ENCODE measurements around the gene UXT. TPM values are rescaled to one million over a fixed set of nuclear protein-coding genes. Genes with fewer than 3 reads are reported as not detected.

Gene UXT
- total and polyA plus RNA-seq, 9 of the 15 experiments (the other 6 are each of a cell fraction or from before 2014, with no cell fraction given), result 141 to 300 (median 204) TPM

- TF ChIP-seq, protein P1, sequence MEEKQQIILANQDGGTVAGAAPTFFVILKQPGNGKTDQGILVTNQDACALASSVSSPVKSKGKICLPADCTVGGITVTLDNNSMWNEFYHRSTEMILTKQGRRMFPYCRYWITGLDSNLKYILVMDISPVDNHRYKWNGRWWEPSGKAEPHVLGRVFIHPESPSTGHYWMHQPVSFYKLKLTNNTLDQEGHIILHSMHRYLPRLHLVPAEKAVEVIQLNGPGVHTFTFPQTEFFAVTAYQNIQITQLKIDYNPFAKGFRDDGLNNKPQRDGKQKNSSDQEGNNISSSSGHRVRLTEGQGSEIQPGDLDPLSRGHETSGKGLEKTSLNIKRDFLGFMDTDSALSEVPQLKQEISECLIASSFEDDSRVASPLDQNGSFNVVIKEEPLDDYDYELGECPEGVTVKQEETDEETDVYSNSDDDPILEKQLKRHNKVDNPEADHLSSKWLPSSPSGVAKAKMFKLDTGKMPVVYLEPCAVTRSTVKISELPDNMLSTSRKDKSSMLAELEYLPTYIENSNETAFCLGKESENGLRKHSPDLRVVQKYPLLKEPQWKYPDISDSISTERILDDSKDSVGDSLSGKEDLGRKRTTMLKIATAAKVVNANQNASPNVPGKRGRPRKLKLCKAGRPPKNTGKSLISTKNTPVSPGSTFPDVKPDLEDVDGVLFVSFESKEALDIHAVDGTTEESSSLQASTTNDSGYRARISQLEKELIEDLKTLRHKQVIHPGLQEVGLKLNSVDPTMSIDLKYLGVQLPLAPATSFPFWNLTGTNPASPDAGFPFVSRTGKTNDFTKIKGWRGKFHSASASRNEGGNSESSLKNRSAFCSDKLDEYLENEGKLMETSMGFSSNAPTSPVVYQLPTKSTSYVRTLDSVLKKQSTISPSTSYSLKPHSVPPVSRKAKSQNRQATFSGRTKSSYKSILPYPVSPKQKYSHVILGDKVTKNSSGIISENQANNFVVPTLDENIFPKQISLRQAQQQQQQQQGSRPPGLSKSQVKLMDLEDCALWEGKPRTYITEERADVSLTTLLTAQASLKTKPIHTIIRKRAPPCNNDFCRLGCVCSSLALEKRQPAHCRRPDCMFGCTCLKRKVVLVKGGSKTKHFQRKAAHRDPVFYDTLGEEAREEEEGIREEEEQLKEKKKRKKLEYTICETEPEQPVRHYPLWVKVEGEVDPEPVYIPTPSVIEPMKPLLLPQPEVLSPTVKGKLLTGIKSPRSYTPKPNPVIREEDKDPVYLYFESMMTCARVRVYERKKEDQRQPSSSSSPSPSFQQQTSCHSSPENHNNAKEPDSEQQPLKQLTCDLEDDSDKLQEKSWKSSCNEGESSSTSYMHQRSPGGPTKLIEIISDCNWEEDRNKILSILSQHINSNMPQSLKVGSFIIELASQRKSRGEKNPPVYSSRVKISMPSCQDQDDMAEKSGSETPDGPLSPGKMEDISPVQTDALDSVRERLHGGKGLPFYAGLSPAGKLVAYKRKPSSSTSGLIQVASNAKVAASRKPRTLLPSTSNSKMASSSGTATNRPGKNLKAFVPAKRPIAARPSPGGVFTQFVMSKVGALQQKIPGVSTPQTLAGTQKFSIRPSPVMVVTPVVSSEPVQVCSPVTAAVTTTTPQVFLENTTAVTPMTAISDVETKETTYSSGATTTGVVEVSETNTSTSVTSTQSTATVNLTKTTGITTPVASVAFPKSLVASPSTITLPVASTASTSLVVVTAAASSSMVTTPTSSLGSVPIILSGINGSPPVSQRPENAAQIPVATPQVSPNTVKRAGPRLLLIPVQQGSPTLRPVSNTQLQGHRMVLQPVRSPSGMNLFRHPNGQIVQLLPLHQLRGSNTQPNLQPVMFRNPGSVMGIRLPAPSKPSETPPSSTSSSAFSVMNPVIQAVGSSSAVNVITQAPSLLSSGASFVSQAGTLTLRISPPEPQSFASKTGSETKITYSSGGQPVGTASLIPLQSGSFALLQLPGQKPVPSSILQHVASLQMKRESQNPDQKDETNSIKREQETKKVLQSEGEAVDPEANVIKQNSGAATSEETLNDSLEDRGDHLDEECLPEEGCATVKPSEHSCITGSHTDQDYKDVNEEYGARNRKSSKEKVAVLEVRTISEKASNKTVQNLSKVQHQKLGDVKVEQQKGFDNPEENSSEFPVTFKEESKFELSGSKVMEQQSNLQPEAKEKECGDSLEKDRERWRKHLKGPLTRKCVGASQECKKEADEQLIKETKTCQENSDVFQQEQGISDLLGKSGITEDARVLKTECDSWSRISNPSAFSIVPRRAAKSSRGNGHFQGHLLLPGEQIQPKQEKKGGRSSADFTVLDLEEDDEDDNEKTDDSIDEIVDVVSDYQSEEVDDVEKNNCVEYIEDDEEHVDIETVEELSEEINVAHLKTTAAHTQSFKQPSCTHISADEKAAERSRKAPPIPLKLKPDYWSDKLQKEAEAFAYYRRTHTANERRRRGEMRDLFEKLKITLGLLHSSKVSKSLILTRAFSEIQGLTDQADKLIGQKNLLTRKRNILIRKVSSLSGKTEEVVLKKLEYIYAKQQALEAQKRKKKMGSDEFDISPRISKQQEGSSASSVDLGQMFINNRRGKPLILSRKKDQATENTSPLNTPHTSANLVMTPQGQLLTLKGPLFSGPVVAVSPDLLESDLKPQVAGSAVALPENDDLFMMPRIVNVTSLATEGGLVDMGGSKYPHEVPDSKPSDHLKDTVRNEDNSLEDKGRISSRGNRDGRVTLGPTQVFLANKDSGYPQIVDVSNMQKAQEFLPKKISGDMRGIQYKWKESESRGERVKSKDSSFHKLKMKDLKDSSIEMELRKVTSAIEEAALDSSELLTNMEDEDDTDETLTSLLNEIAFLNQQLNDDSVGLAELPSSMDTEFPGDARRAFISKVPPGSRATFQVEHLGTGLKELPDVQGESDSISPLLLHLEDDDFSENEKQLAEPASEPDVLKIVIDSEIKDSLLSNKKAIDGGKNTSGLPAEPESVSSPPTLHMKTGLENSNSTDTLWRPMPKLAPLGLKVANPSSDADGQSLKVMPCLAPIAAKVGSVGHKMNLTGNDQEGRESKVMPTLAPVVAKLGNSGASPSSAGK (IDR thresholded peaks at IDR 0.05), result peak; percentile 50; the same call in 1 of the 2 replicates
- TF ChIP-seq HMGN3 (IDR thresholded peaks at IDR 0.05; ENCODE audit: borderline replicate concordance, extremely low read depth, insufficient read length, low read depth, low read length) (peak; percentile 29), L3MBTL2 (IDR thresholded peaks at IDR 0.05) (peak; percentile 70), ZNF584 (CRISPR knock-in tag; IDR thresholded peaks at IDR 0.05; ENCODE audit: low read depth) (0 out of 2 replicates have a peak, but pooled peaks have one; percentile 16), DMBX1 (CRISPR knock-in tag; IDR thresholded peaks at IDR 0.05; ENCODE audit: borderline replicate concordance) (0 out of 2 replicates have a peak, but pooled peaks have one; percentile 0), CEBPB (tag; IDR thresholded peaks at IDR 0.05) (0 out of 2 replicates have a peak, but pooled peaks have one; percentile 6), RBM15 (IDR thresholded peaks at IDR 0.05; ENCODE audit: insufficient read depth, low read length) (no peak), MNT (conservative IDR thresholded peaks at IDR 0.05) (peak; percentile 9 to 46; a peak in 1 of 4 replicates), ZNF274 (IDR thresholded peaks at IDR 0.05; ENCODE audit: borderline replicate concordance, low read depth, low read length) (0 out of 2 replicates have a peak, but pooled peaks have one; percentile 13)
Observed at GRCh38 chrX:47683829-47684205, 24.8 kb upstream of the UXT start (continued).
